ENCODE data around the gene GTPBP10. TPM values are rescaled to one million over a fixed set of nuclear protein-coding genes. Genes with fewer than 3 reads are reported as not detected.

Gene GTPBP10
- total RNA-seq, 2 donors from 2014 or later, result 7.1 to 7.5 TPM

- no peaks in the 10 kb centered on the region for H3K27me3 ChIP-seq
- no peak for DNase-seq (ENCODE audit: low spot score)
- no peaks in the 10 kb centered on the region for H3K9me3 ChIP-seq
- H3K27ac ChIP-seq, result no peak overlapping the region
- H3K36me3 ChIP-seq, result peaks cover 14% of the 10 kb centered on the region
- no peak overlapping the region for H3K4me3 ChIP-seq
- peak in 1 of 2 donors; percentile 38 for TF ChIP-seq CTCF (IDR thresholded peaks at IDR 0.05)
- no peaks in the 10 kb centered on the region for H3K4me1 ChIP-seq
Observed at GRCh38 chr7:90312745-90313144, 33.8 kb upstream of the GTPBP10 start.

GRCh38 chr7:90313907-90314306 is 32.6 kb upstream of the GTPBP10 start:
- Histone ChIP-seq H3K4me1 (no peaks in the 10 kb centered on the region), H3K36me3 (peaks cover 12% of the 10 kb centered on the region), H3K27ac (no peak overlapping the region), H3K4me3 (no peak overlapping the region), H3K27me3 (no peaks in the 10 kb centered on the region), H3K9me3 (no peaks in the 10 kb centered on the region)
- no peak for TF ChIP-seq CTCF (IDR thresholded peaks at IDR 0.05)
- no peak for DNase-seq (ENCODE audit: low spot score)

GRCh38 chr7:90320014-90320413 is 26.5 kb upstream of the GTPBP10 start:
- H3K9me3 ChIP-seq, result no peaks in the 10 kb centered on the region

DNA sequence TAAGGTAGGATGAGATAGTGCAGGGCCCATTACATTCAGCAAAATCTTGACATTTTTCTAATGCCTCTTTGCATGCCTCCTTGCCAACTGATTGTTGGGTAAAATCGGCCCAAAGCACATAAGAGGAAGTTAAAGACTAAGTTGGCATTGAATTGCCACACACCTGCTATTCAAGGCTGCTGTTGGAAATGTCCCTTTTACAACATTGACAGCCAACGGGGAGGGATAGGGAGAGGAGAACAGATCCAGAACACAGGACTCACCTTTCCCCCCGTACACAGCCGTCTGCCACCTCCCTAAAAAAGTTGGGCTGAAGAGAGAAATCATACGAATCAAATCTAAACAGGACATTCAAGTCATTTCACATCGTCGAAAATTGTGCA is 26.1 kb upstream of the GTPBP10 start:
- TF ChIP-seq CTCF (IDR thresholded peaks at IDR 0.05), result no peak
- no peaks in the 10 kb centered on the region for H3K36me3 ChIP-seq
- peaks cover 0 to 9% of the 10 kb centered on the region in 2 donors for H3K4me1 ChIP-seq
- H3K27ac ChIP-seq, result no peak overlapping the region
- peak overlapping the region in 1 of 2 donors; percentile 37 for H3K4me3 ChIP-seq
- H3K9me3 ChIP-seq, result no peaks in the 10 kb centered on the region
- no peak for DNase-seq (ENCODE audit: low spot score)
- peaks cover 0 to 2% of the 10 kb centered on the region in 2 donors for H3K27me3 ChIP-seq

More at GRCh38 chr7:90320014-90320413, 26.5 kb upstream of the GTPBP10 start:
- DNase-seq (ENCODE audit: low spot score), result no peak
- TF ChIP-seq CTCF (IDR thresholded peaks at IDR 0.05), result no peak
- Histone ChIP-seq H3K36me3 (no peaks in the 10 kb centered on the region), H3K27me3 (peaks cover 0 to 2% of the 10 kb centered on the region in 2 donors), H3K27ac (no peak overlapping the region), H3K4me1 (peaks cover 0 to 9% of the 10 kb centered on the region in 2 donors), H3K4me3 (no peak overlapping the region)

GRCh38 chr7:90320801-90321494 is 25.6 kb upstream of the GTPBP10 start, which contains the start of gene FAM237B:
Gene FAM237B, minus strand, starts transcription at chr7:90321304. Its CDS starts 1,556 bp downstream, at chr7:90319748.
- H3K27me3 ChIP-seq, result peaks cover 0 to 2% of the 10 kb centered on the region in 2 donors
- no peak for TF ChIP-seq CTCF (IDR thresholded peaks at IDR 0.05)
- H3K9me3 ChIP-seq, result no peaks in the 10 kb centered on the region
- no peak for DNase-seq (ENCODE audit: low spot score)
- no peaks in the 10 kb centered on the region for H3K36me3 ChIP-seq
- H3K4me3 ChIP-seq, result peak within 1 kb of the TSS in 1 of 2 donors; percentile 37
- H3K27ac ChIP-seq, result no peak within 1 kb of the TSS
- peaks cover 0 to 9% of the 10 kb centered on the region in 2 donors for H3K4me1 ChIP-seq

Data from right atrium auricular region (tissue), 2 donors.